H54 (cell line): ENCODE results near the gene CDK6.

Experiments
- DNase-seq: peaks from one replicate; pipeline ENCODE4 v3.0.0; 2011; ENCODE audit warnings: low spot score, mixed read lengths; ENCODE audit not compliant: insufficient read length
- FAIRE-seq: peaks from 3 replicates; lab custom pipeline; 2011; peaks lifted over from hg19 to GRCh38; lab: Jason Lieb, UNC
- POLR2A ChIP-seq: IDR thresholded peaks from 2 replicates; pipeline ENCODE4 v1.6.1; 2011; ENCODE audit warnings: low read depth, mild to moderate bottlenecking, low read length

The CDK6 gene

GRCh38 chr7:92837000-92837749 lies 802 bp upstream of the CDK6 start:
- TF ChIP-seq POLR2A = no peak

GRCh38 chr7:92835851-92836488 lies 403 bp downstream of the CDK6 start:
- TF ChIP-seq POLR2A = no peak
- FAIRE-seq (no peak), DNase-seq (peak; percentile 12)

More at GRCh38 chr7:92837000-92837749, 802 bp upstream of the CDK6 start:
- FAIRE-seq = no peak
- DNase-seq = no peak

- FAIRE-seq = no peak
Measured at GRCh38 chr7:92835261-92835850, 1.0 kb downstream of the CDK6 start.

GRCh38 chr7:92834507-92835260 lies 1.7 kb downstream of the CDK6 start:
- DNase-seq (no peak), FAIRE-seq (no peak)
- peak; percentile 22; the same call in 1 of the 2 replicates for TF ChIP-seq POLR2A

More at GRCh38 chr7:92835261-92835850, 1.0 kb downstream of the CDK6 start:
- TF ChIP-seq POLR2A = 0 out of 2 replicates have a peak, but pooled peaks have one; percentile 20
- DNase-seq = peak; percentile 32

- TF ChIP-seq POLR2A = peak; percentile 66
- peak; percentile 40 for DNase-seq
- no peak for FAIRE-seq
Measured at GRCh38 chr7:92833766-92834506, 2.4 kb downstream of the CDK6 start.

- FAIRE-seq (no peak), DNase-seq (peak; percentile 52)
- TF ChIP-seq POLR2A = no peak
Measured at GRCh38 chr7:92833024-92833765, 3.2 kb downstream of the CDK6 start.

GRCh38 chr7:92832534-92833023 lies 3.8 kb downstream of the CDK6 start:
- FAIRE-seq (no peak), DNase-seq (no peak)
- no peak for TF ChIP-seq POLR2A

GRCh38 chr7:92831716-92832533 lies 4.4 kb downstream of the CDK6 start:
- FAIRE-seq = peak; percentile 30
- DNase-seq = peak; percentile 26
- no peak for TF ChIP-seq POLR2A

GRCh38 chr7:92830532-92831110 lies 5.8 kb downstream of the CDK6 start:
- DNase-seq (no peak), FAIRE-seq (no peak)
- no peak for TF ChIP-seq POLR2A

GRCh38 chr7:92830027-92830426 lies 6.3 kb downstream of the CDK6 start:
- DNase-seq = no peak
- TF ChIP-seq POLR2A = no peak
- no peak for FAIRE-seq

GRCh38 chr7:92827464-92828120 lies 8.8 kb downstream of the CDK6 start:
- no peak for TF ChIP-seq POLR2A
- FAIRE-seq (no peak), DNase-seq (no peak)
